B cell (primary cell): ENCODE results near the gene UGT1A4. TPM values are rescaled to one million over a fixed set of nuclear protein-coding genes. Genes with fewer than 3 reads are reported as not detected.

Source experiments
- ATAC-seq: fragments of 200-7000 bp; cut with Tn5 transposase; one replicate; pipeline ENCODE4 v1.10.0; 2021; ENCODE audit warnings: low read depth, mild to moderate bottlenecking, moderate number of reproducible peaks, moderate library complexity
- CTCF ChIA-PET: fragments of 350-600 bp; sonication (Branson Sonifier 250); formaldehyde crosslinking; loops from one replicate; lab custom pipeline; 2021; ENCODE audit warnings: antibody characterized with exemption, inconsistent platforms; lab: Charles Lee
- POLR2A ChIA-PET: fragments of 350-600 bp; sonication (Branson Sonifier 250); formaldehyde crosslinking; loops from one replicate; lab custom pipeline; 2021; ENCODE audit warnings: antibody characterized with exemption; lab: Charles Lee
- DNase-seq: peaks from one replicate; pipeline ENCODE4 v3.0.0; 2013
- H2AFZ ChIP-seq: 2 replicates; pipeline ENCODE4 v1.6.1; 2012; ENCODE audit warnings: mild to moderate bottlenecking, low read depth, low read length; ENCODE audit not compliant: insufficient read depth, poor library complexity, severe bottlenecking
- H3K27ac ChIP-seq, 2 donors: 1 replicate in 1 of 2; 2 replicates in 1 of 2; pipeline ENCODE4 v1.5.1; 2012 to 2013; ENCODE audit warnings: low read length in 2 of 2, mild to moderate bottlenecking in 2 of 2, moderate library complexity in 1 of 2
- H3K27me3 ChIP-seq, 4 experiments: fragments of 200-600 bp in 1 of 4; sonication (generic) in 1 of 4; replicated peaks in 1 of 4; 1 replicate in 2 of 4; 2 replicates in 2 of 4; pipeline versions ENCODE4 v1.6.1 to v1.7.0; 2013 to 2016; ENCODE audit warnings: low read length in 3 of 4, mild to moderate bottlenecking in 2 of 4, mixed read lengths in 1 of 4, moderate library complexity in 1 of 4; ENCODE audit not compliant: insufficient read depth in 4 of 4, control insufficient read depth in 3 of 4; ENCODE audit errors: control extremely low read depth in 1 of 4
- H3K36me3 ChIP-seq, 2 experiments: replicated peaks in 1 of 2; 1 replicate in 1 of 2; 2 replicates in 1 of 2; pipeline versions ENCODE4 v1.6.1 to v1.7.1; 2013; ENCODE audit warnings: low read length in 1 of 2; ENCODE audit not compliant: insufficient read depth in 2 of 2, control insufficient read depth in 1 of 2; ENCODE audit errors: control extremely low read depth in 1 of 2, extremely low read depth in 1 of 2
- H3K4me1 ChIP-seq, 2 donors: fragments of 200-600 bp in 1 of 2; sonication (generic) in 1 of 2; 1 replicate in 1 of 2; 2 replicates in 1 of 2; pipeline versions ENCODE4 v1.5.1 to v1.6.1; 2013 to 2017; ENCODE audit warnings: low read length in 2 of 2; ENCODE audit not compliant: control insufficient read depth in 2 of 2, insufficient read depth in 2 of 2
- H3K4me2 ChIP-seq: replicated peaks from 2 replicates; pipeline ENCODE3; 2012; ENCODE audit warnings: mild to moderate bottlenecking, low read depth, low read length; ENCODE audit not compliant: poor library complexity, severe bottlenecking
- H3K4me3 ChIP-seq, 5 experiments: fragments of 200-600 bp in 1 of 5; sonication (generic) in 1 of 5; 1 replicate in 3 of 5; 2 replicates in 2 of 5; pipeline versions ENCODE4 v1.5.1 to v1.7.0; 2011 to 2016; ENCODE audit warnings: low read length in 4 of 5, mild to moderate bottlenecking in 4 of 5, low read depth in 2 of 5, control low read depth in 1 of 5, moderate library complexity in 1 of 5; ENCODE audit not compliant: insufficient read depth in 1 of 5; ENCODE audit errors: control extremely low read depth in 1 of 5, extremely low read depth in 1 of 5
- H3K79me2 ChIP-seq: fragments of 200-600 bp; sonication (generic); one replicate; pipeline ENCODE4 v1.6.0; 2016; ENCODE audit warnings: low read length; ENCODE audit not compliant: control insufficient read depth, insufficient read depth
- H3K9ac ChIP-seq: fragments of 200-600 bp; sonication (generic); 2 replicates; pipeline ENCODE4 v1.6.1; 2017; ENCODE audit warnings: mild to moderate bottlenecking, low read length, moderate library complexity
- H3K9me3 ChIP-seq, 3 donors: one replicate each; pipeline versions ENCODE4 v1.6.1 to v1.7.1; 2013; ENCODE audit warnings: low read length in 2 of 3; ENCODE audit not compliant: control insufficient read depth in 2 of 3, insufficient read depth in 1 of 3; ENCODE audit errors: control extremely low read depth in 1 of 3
- H4K20me1 ChIP-seq: 2 replicates; pipeline ENCODE4 v1.6.0; 2012; ENCODE audit warnings: mild to moderate bottlenecking, low read length; ENCODE audit not compliant: insufficient read depth, control insufficient read depth, poor library complexity, severe bottlenecking
- H3K27ac Mint-ChIP-seq: one replicate; pipeline ENCODE4 v1.8.0; 2021; ENCODE audit warnings: mixed read lengths
- H3K27me3 Mint-ChIP-seq: one replicate; pipeline ENCODE4 v1.8.0; 2021; ENCODE audit warnings: mixed read lengths
- H3K4me1 Mint-ChIP-seq: one replicate; pipeline ENCODE4 v1.8.0; 2021; ENCODE audit warnings: mixed read lengths
- H3K4me3 Mint-ChIP-seq: one replicate; pipeline ENCODE4 v1.8.0; 2021; ENCODE audit warnings: mixed read lengths
- H3K9me3 Mint-ChIP-seq: one replicate; pipeline ENCODE4 v1.8.0; 2022; ENCODE audit warnings: mixed read lengths; ENCODE audit not compliant: insufficient read depth
- EZH2 ChIP-seq: IDR thresholded peaks from 2 replicates; pipeline ENCODE4 v1.6.1; 2012; ENCODE audit warnings: borderline replicate concordance, low read depth, mild to moderate bottlenecking, moderate library complexity, low read length; ENCODE audit not compliant: insufficient read depth, poor library complexity, severe bottlenecking
- WGBS: methylation state at CpG from one replicate; pipeline ENCODE4 v1.1.5; 2013; ENCODE audit warnings: missing lambda C conversion rate; ENCODE audit not compliant: insufficient coverage; 5-methylcytosine and 5-hydroxymethylcytosine counted together
- intact Hi-C: fragments of 100-400 bp; cut with micrococcal nuclease; formaldehyde crosslinking; loops from one replicate; pipeline ENCODE4 v1.10.0; 2022
- polyA plus RNA-seq: library from polyadenylated mRNA; depleted of rRNA; stranded (reverse); fragments of >200 nt; gene quantifications from 2 replicates; pipeline ENCODE4 v1.2.3, GENCODE V29; 2012
- total RNA-seq, 2 donors: library from RNA; stranded (reverse); fragments of 120-200 nt in 1 of 2; gene quantifications; 1 replicate in 1 of 2; 2 replicates in 1 of 2; pipeline versions ENCODE4 v1.2.3 to v1.2.4, GENCODE V29; 2013 to 2022
- TF ChIP-seq, protein P1 (sequence below): fragments of 200-600 bp; IDR thresholded peaks from one replicate; pipeline ENCODE4 v1.8.0; 2022; ENCODE audit warnings: antibody characterized with exemption, mild to moderate bottlenecking

UGT1A4 gene
- total and polyA plus RNA-seq, 2 donors (not counting 1 experiment from before 2014, with no cell fraction given): not detected

DNA sequence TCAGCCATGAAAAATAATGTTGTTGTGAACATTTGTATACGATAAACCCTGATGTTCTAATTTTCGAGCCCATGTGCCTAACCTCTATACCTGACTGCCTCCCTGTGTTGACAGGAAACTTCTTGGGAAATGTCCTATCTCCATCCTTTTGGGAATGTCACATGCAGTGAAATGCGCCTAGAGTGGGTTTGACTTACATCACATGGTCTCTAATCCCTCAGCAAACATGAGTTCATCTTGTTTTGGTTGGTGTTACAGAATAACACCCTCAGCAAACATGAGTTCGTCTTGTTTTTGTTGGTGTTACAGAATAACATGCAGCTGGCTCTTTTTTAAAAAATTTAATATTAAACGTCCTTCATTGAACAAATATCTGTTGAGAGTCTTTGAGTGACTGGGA lies 30.2 kb upstream of the UGT1A4 start:
- no CpG with 5 or more reads among the region's 5 CpGs for WGBS
- DNase-seq (no peak), ATAC-seq (no peak)
- H3K9me3 ChIP-seq: no peaks in the 10 kb centered on the region
- CTCF ChIA-PET: no interaction called here
- no peaks in the 10 kb centered on the region for H3K36me3 ChIP-seq
- no peak overlapping the region for H3K9ac ChIP-seq
- H2AFZ ChIP-seq: no peak overlapping the region
- H3K4me2 ChIP-seq: no peak overlapping the region
- no peaks in the 10 kb centered on the region for H3K4me1 ChIP-seq
- H3K79me2 ChIP-seq: no peaks in the 10 kb centered on the region
- no peaks in the 10 kb centered on the region for H3K9me3 Mint-ChIP-seq
- H3K27me3 ChIP-seq: peaks cover 0 to 4% (median 0%) of the 10 kb centered on the region in 4 experiments
- no peak overlapping the region for H3K27ac ChIP-seq
- peaks cover 1% of the 10 kb centered on the region for H3K4me1 Mint-ChIP-seq
- H3K27me3 Mint-ChIP-seq: peaks cover 9% of the 10 kb centered on the region
- no peak overlapping the region for H3K4me3 Mint-ChIP-seq
- TF ChIP-seq, protein P1, sequence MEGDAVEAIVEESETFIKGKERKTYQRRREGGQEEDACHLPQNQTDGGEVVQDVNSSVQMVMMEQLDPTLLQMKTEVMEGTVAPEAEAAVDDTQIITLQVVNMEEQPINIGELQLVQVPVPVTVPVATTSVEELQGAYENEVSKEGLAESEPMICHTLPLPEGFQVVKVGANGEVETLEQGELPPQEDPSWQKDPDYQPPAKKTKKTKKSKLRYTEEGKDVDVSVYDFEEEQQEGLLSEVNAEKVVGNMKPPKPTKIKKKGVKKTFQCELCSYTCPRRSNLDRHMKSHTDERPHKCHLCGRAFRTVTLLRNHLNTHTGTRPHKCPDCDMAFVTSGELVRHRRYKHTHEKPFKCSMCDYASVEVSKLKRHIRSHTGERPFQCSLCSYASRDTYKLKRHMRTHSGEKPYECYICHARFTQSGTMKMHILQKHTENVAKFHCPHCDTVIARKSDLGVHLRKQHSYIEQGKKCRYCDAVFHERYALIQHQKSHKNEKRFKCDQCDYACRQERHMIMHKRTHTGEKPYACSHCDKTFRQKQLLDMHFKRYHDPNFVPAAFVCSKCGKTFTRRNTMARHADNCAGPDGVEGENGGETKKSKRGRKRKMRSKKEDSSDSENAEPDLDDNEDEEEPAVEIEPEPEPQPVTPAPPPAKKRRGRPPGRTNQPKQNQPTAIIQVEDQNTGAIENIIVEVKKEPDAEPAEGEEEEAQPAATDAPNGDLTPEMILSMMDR: no peak
- TF ChIP-seq EZH2: no peak
- no peak overlapping the region for H3K27ac Mint-ChIP-seq
- H4K20me1 ChIP-seq: no peaks in the 10 kb centered on the region
- intact Hi-C loops: no loop called here
- POLR2A ChIA-PET: no interaction called here
- no peak overlapping the region for H3K4me3 ChIP-seq

DNA sequence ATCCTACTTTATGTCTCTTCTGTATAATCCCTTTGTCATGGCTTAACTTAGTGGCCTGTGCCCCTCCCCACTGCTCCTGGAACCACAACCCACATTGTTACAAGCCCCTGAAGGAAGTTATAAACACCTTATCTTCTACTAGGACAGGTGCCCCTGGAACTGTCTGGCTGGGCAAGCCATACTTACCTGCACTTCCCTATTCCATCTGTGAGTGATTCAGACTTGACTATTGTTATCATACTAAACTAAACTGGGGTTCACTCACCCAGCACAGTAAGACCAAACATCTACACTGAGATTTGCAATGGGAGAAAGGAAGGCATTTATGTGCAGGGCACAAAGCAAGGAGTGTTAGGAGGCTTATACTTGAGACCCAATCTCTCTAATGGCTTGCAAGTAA lies 29.5 kb upstream of the UGT1A4 start:
- DNase-seq: no peak
- no peak overlapping the region for H3K4me2 ChIP-seq

More for the DNA sequence above, 29.5 kb upstream of the UGT1A4 start:
- H4K20me1 ChIP-seq: no peaks in the 10 kb centered on the region
- no peak overlapping the region for H3K27ac ChIP-seq
- Mint-ChIP-seq H3K27me3 (peaks cover 15% of the 10 kb centered on the region), H3K4me3 (no peak overlapping the region), H3K9me3 (no peaks in the 10 kb centered on the region), H3K4me1 (no peaks in the 10 kb centered on the region), H3K27ac (no peak overlapping the region)
- no peaks in the 10 kb centered on the region for H3K79me2 ChIP-seq
- TF ChIP-seq, protein P1: no peak
- no peak for TF ChIP-seq EZH2
- ATAC-seq: no peak
- H2AFZ ChIP-seq: no peak overlapping the region
- no peaks in the 10 kb centered on the region for H3K9me3 ChIP-seq
- ChIA-PET POLR2A (no interaction called here), CTCF (interaction anchor here (0.8 kb wide), 1 partner anchor 17 kb away, joined by 3 read pairs; no protein-coding TSS in a partner anchor)
- no peaks in the 10 kb centered on the region for H3K4me1 ChIP-seq
- H3K36me3 ChIP-seq: no peaks in the 10 kb centered on the region
- no peak overlapping the region for H3K4me3 ChIP-seq
- H3K9ac ChIP-seq: no peak overlapping the region
- intact Hi-C loops: no loop called here
- H3K27me3 ChIP-seq: peaks cover 0 to 4% (median 0%) of the 10 kb centered on the region in 4 experiments
